Stimulated activated CD4-positive, alpha-beta T cell treated with anti-CD3 and anti-CD28 coated beads, Interleukin-15, amount 100 ng/mL, for 24 hours (primary cell): ENCODE results near the gene IL27RA.
"Not testable (repeated sequence)": the region's sequence is repeated elsewhere in the genome, so short reads cannot be mapped to it uniquely, and the experiment has no call there.

ENCODE experiments used
- DNase-seq: peaks from one replicate; pipeline ENCODE4 v3.0.0-alpha.2; 2020

IL27RA gene

GRCh38 chr19:14000691-14001375 lies 30.7 kb upstream of the IL27RA start:
- DNase-seq, result no peak

GRCh38 chr19:14002571-14003250 lies 28.9 kb upstream of the IL27RA start:
- no peak for DNase-seq

GRCh38 chr19:14003251-14004055 lies 28.1 kb upstream of the IL27RA start:
- DNase-seq, result peak; percentile 19

GRCh38 chr19:14004619-14005348 lies 26.8 kb upstream of the IL27RA start:
- no peak for DNase-seq

GRCh38 chr19:14005349-14006084 lies 26.0 kb upstream of the IL27RA start:
- peak; percentile 93 for DNase-seq

- DNase-seq, result peak; percentile 100
Measured at GRCh38 chr19:14006085-14006765, 25.3 kb upstream of the IL27RA start, which contains the start of gene RFX1. RFX1 (minus strand) TSS chr19:14006320; CDS start chr19:13993843, 12,477 bp downstream.

- peak; percentile 87 for DNase-seq
Measured at GRCh38 chr19:14006766-14007562, 24.6 kb upstream of the IL27RA start.

- no peak for DNase-seq
Measured at GRCh38 chr19:14012378-14012915, 19.1 kb upstream of the IL27RA start.

GRCh38 chr19:14015524-14016035 lies 16.0 kb upstream of the IL27RA start:
- no peak for DNase-seq

GRCh38 chr19:14019100-14019499 lies 12.5 kb upstream of the IL27RA start:
- no peak for DNase-seq

GRCh38 chr19:14019739-14020138 lies 11.8 kb upstream of the IL27RA start:
- DNase-seq, result not testable (repeated sequence)

GRCh38 chr19:14021474-14021873 lies 10.1 kb upstream of the IL27RA start:
- DNase-seq, result no peak

GRCh38 chr19:14022469-14022868 lies 9.1 kb upstream of the IL27RA start:
- no peak for DNase-seq

- DNase-seq, result peak; percentile 53
Measured at GRCh38 chr19:14023404-14024235, 7.9 kb upstream of the IL27RA start.

- DNase-seq, result not testable (repeated sequence)
Measured at GRCh38 chr19:14026652-14027192, 4.8 kb upstream of the IL27RA start.

- no peak for DNase-seq
Measured at GRCh38 chr19:14027856-14028450, 3.6 kb upstream of the IL27RA start, which contains the start of gene RLN3. RLN3 (plus strand) TSS chr19:14028148; CDS start chr19:14028205, 57 bp downstream.

- no peak for DNase-seq
Measured at GRCh38 chr19:14028901-14029300, 2.7 kb upstream of the IL27RA start.

- no peak for DNase-seq
Measured at GRCh38 chr19:14030997-14031718, 404 bp upstream of the IL27RA start.
